ENCODE data around the gene FIGNL2. TPM values are rescaled to one million over a fixed set of nuclear protein-coding genes. Genes with fewer than 3 reads are reported as not detected.

The FIGNL2 gene
- total and polyA plus RNA-seq, 5 donors from 2014 or later = 0.06 to 0.27 (median 0.10) TPM; not detected in 2

GRCh38 chr12:51779876-51780275 lies 68.6 kb downstream of the FIGNL2 start:
- Mint-ChIP-seq H3K27ac (no peak overlapping the region), H3K4me3 (no peak overlapping the region)

DNA sequence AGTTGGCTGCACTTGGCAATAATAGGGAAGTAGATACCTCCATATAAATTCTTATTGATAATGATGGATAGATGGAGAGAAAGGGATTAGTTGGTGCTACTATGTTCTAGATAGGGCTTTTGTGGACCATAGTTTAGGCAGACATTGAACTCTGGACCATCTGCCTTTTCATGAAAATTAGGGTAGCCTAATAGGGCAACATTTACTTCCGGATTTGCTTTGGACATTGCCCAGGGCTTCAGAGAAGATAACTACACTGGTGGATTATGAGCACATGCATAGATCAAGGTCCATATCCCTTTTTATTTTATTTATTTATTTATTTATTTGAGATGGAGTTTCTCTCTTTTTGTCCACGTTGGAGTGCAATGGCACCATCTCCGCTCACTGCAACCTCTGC lies 70.5 kb downstream of the FIGNL2 start:
- Histone ChIP-seq H3K27me3 (ENCODE audit: control insufficient read depth, insufficient read depth, low read length) (no peaks in the 10 kb centered on the region), H3K4me3 (ENCODE audit: low read depth, low read length) (no peak overlapping the region), H3K4me1 (ENCODE audit: control insufficient read depth, insufficient read depth, low read length, poor library complexity, severe bottlenecking) (no peaks in the 10 kb centered on the region), H3K27ac (ENCODE audit: insufficient read depth, low read length, poor library complexity, severe bottlenecking) (no peak overlapping the region), H3K9me3 (ENCODE audit: control insufficient read depth in 2 of 2, low read length in 2 of 2) (no peaks in the 10 kb centered on the region), H3K36me3 (ENCODE audit: control insufficient read depth, insufficient read depth, low read length) (no peaks in the 10 kb centered on the region)
- Mint-ChIP-seq H3K27ac (no peak overlapping the region), H3K4me1 (no peaks in the 10 kb centered on the region), H3K9me3 (no peaks in the 10 kb centered on the region), H3K27me3 (peaks cover 20% of the 10 kb centered on the region), H3K36me3 (no peaks in the 10 kb centered on the region), H3K4me3 (no peak overlapping the region)
- DNase-seq (no peak), ATAC-seq (ENCODE audit: low read depth in 2 of 2) (no peak)

More at GRCh38 chr12:51779876-51780275, 68.6 kb downstream of the FIGNL2 start:
- Histone ChIP-seq H3K27me3 (ENCODE audit: control insufficient read depth, insufficient read depth, low read length) (no peaks in the 10 kb centered on the region), H3K36me3 (ENCODE audit: control insufficient read depth, insufficient read depth, low read length) (no peaks in the 10 kb centered on the region), H3K4me3 (ENCODE audit: low read depth, low read length) (no peak overlapping the region), H3K27ac (ENCODE audit: insufficient read depth, low read length, poor library complexity, severe bottlenecking) (no peak overlapping the region), H3K9me3 (ENCODE audit: control insufficient read depth in 2 of 2, low read length in 2 of 2) (no peaks in the 10 kb centered on the region), H3K4me1 (ENCODE audit: control insufficient read depth, insufficient read depth, low read length, poor library complexity, severe bottlenecking) (no peaks in the 10 kb centered on the region)
- H3K27me3 Mint-ChIP-seq = peaks cover 20% of the 10 kb centered on the region
- H3K9me3 Mint-ChIP-seq = no peaks in the 10 kb centered on the region
- ATAC-seq (ENCODE audit: low read depth in 2 of 2) = no peak
- no peaks in the 10 kb centered on the region for H3K36me3 Mint-ChIP-seq
- no peak for DNase-seq
- no peaks in the 10 kb centered on the region for H3K4me1 Mint-ChIP-seq

- H3K27me3 ChIP-seq (ENCODE audit: control insufficient read depth, insufficient read depth, low read length) = no peaks in the 10 kb centered on the region
- Mint-ChIP-seq H3K9me3 (no peaks in the 10 kb centered on the region), H3K27ac (no peak overlapping the region), H3K27me3 (peaks cover 15% of the 10 kb centered on the region), H3K36me3 (no peaks in the 10 kb centered on the region), H3K4me3 (no peak overlapping the region), H3K4me1 (no peaks in the 10 kb centered on the region)
- no peaks in the 10 kb centered on the region for H3K9me3 ChIP-seq (ENCODE audit: control insufficient read depth in 2 of 2, low read length in 2 of 2)
- no peaks in the 10 kb centered on the region for H3K36me3 ChIP-seq (ENCODE audit: control insufficient read depth, insufficient read depth, low read length)
- no peak overlapping the region for H3K27ac ChIP-seq (ENCODE audit: insufficient read depth, low read length, poor library complexity, severe bottlenecking)
- ATAC-seq (ENCODE audit: low read depth in 2 of 2) = no peak
- H3K4me1 ChIP-seq (ENCODE audit: control insufficient read depth, insufficient read depth, low read length, poor library complexity, severe bottlenecking) = no peaks in the 10 kb centered on the region
- no peak overlapping the region for H3K4me3 ChIP-seq (ENCODE audit: low read depth, low read length)
- no peak for DNase-seq
Observed at GRCh38 chr12:51777457-51777856, 71.1 kb downstream of the FIGNL2 start.

DNA sequence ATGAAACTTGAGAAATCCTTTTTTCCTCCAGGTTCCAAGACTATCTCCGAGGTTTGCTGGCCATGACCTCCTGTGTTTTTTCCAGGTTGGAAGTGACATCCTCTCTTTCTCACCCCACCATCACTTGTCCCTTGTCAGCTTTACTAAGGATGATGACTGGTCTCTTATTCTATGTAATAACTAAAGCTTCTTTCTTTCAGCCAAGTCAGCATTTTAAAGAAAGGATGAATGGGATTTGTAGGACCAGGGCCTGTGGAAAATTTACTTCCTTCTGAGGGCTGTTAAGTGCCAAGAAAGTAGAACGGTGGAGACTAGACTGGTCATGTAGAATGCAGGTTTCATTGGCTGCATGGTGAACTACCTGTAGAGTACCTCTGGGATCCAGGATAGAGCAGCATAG lies 73.6 kb downstream of the FIGNL2 start:
- H3K27ac Mint-ChIP-seq = no peak overlapping the region
- no peaks in the 10 kb centered on the region for H3K36me3 ChIP-seq (ENCODE audit: control insufficient read depth, insufficient read depth, low read length)
- no peaks in the 10 kb centered on the region for H3K36me3 Mint-ChIP-seq
- H3K27ac ChIP-seq (ENCODE audit: insufficient read depth, low read length, poor library complexity, severe bottlenecking) = no peak overlapping the region
- ATAC-seq (ENCODE audit: low read depth in 2 of 2) = no peak
- H3K9me3 ChIP-seq (ENCODE audit: control insufficient read depth in 2 of 2, low read length in 2 of 2) = no peaks in the 10 kb centered on the region
- no peaks in the 10 kb centered on the region for H3K9me3 Mint-ChIP-seq
- H3K4me1 Mint-ChIP-seq = no peaks in the 10 kb centered on the region
- H3K4me1 ChIP-seq (ENCODE audit: control insufficient read depth, insufficient read depth, low read length, poor library complexity, severe bottlenecking) = no peaks in the 10 kb centered on the region
- H3K4me3 Mint-ChIP-seq = no peak overlapping the region
- H3K4me3 ChIP-seq (ENCODE audit: low read depth, low read length) = no peak overlapping the region
- DNase-seq = no peak
- H3K27me3 Mint-ChIP-seq = peaks cover 6% of the 10 kb centered on the region
- H3K27me3 ChIP-seq (ENCODE audit: control insufficient read depth, insufficient read depth, low read length) = no peaks in the 10 kb centered on the region

- Histone ChIP-seq H3K27ac (ENCODE audit: insufficient read depth, low read length, poor library complexity, severe bottlenecking) (no peak overlapping the region), H3K36me3 (ENCODE audit: control insufficient read depth, insufficient read depth, low read length) (no peaks in the 10 kb centered on the region), H3K4me3 (ENCODE audit: low read depth, low read length) (no peak overlapping the region), H3K4me1 (ENCODE audit: control insufficient read depth, insufficient read depth, low read length, poor library complexity, severe bottlenecking) (no peaks in the 10 kb centered on the region), H3K27me3 (ENCODE audit: control insufficient read depth, insufficient read depth, low read length) (no peaks in the 10 kb centered on the region), H3K9me3 (ENCODE audit: control insufficient read depth in 2 of 2, low read length in 2 of 2) (no peaks in the 10 kb centered on the region)
- H3K36me3 Mint-ChIP-seq = no peaks in the 10 kb centered on the region
- no peaks in the 10 kb centered on the region for H3K4me1 Mint-ChIP-seq
- H3K9me3 Mint-ChIP-seq = no peaks in the 10 kb centered on the region
- no peak overlapping the region for H3K4me3 Mint-ChIP-seq
- H3K27me3 Mint-ChIP-seq = peaks cover 6% of the 10 kb centered on the region
- no peak for DNase-seq
- H3K27ac Mint-ChIP-seq = no peak overlapping the region
- ATAC-seq (ENCODE audit: low read depth in 2 of 2) = no peak
Observed at GRCh38 chr12:51773145-51773869, 75.2 kb downstream of the FIGNL2 start.

DNA sequence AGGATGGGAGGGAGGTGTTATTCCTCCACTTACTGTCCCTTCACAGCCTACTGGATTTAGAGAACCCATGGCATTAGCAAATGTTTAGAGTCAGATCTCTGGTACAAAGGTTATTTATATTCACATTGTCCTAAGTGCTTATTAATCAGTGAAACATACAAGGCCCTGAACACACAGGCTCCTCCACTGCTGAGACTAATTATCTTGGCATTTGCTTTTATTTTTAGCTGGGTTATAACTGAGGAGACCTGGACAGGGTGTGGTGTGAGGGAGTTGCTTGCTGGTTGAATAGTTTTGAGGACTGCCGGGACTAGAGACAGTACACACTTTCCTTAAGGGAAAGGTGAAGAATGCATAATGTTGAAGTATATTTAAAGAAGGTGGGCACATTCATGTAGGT lies 77.5 kb downstream of the FIGNL2 start:
- Mint-ChIP-seq H3K4me3 (no peak overlapping the region), H3K36me3 (no peaks in the 10 kb centered on the region), H3K9me3 (no peaks in the 10 kb centered on the region), H3K4me1 (no peaks in the 10 kb centered on the region), H3K27ac (peak overlapping the region in 1 of 3 donors; percentile 8), H3K27me3 (no peaks in the 10 kb centered on the region)
- Histone ChIP-seq H3K27ac (ENCODE audit: insufficient read depth, low read length, poor library complexity, severe bottlenecking) (no peak overlapping the region), H3K9me3 (ENCODE audit: control insufficient read depth in 2 of 2, low read length in 2 of 2) (no peaks in the 10 kb centered on the region), H3K27me3 (ENCODE audit: control insufficient read depth, insufficient read depth, low read length) (no peaks in the 10 kb centered on the region), H3K4me3 (ENCODE audit: low read depth, low read length) (no peak overlapping the region), H3K4me1 (ENCODE audit: control insufficient read depth, insufficient read depth, low read length, poor library complexity, severe bottlenecking) (no peaks in the 10 kb centered on the region), H3K36me3 (ENCODE audit: control insufficient read depth, insufficient read depth, low read length) (no peaks in the 10 kb centered on the region)
- DNase-seq (no peak), ATAC-seq (ENCODE audit: low read depth in 2 of 2) (no peak)

Other genes starting within 250 kb of the FIGNL2 start
- gene ANKRD33, start 39.4 kb upstream of the FIGNL2 start, total RNA-seq = not detected
- gene ANKRD33, start 39.4 kb upstream of the FIGNL2 start, polyA plus RNA-seq = not detected
- not detected for gene ACVRL1, start 58.8 kb upstream of the FIGNL2 start, total RNA-seq
- gene ACVRL1, start 58.8 kb upstream of the FIGNL2 start, polyA plus RNA-seq = not detected
- gene ACVR1B, start 103.0 kb upstream of the FIGNL2 start, total RNA-seq = 6.5 TPM
- gene ACVR1B, start 103.0 kb upstream of the FIGNL2 start, polyA plus RNA-seq = 1 to 10 TPM in 3 of 4 donors, under 1 TPM in 1; 0.47 to 2.3 (median 1.2) TPM
- gene TAMALIN, start 158.2 kb upstream of the FIGNL2 start, total RNA-seq = 253 TPM
- gene TAMALIN, start 158.2 kb upstream of the FIGNL2 start, polyA plus RNA-seq = 1 to 10 TPM in 2 of 4 donors, under 1 TPM in 2; 0.37 to 4.3 (median 0.91) TPM
- gene NR4A1, start 202.7 kb upstream of the FIGNL2 start, total RNA-seq = 143 TPM
- under 1 TPM; 0.22 to 0.54 (median 0.47) TPM for gene NR4A1, start 202.7 kb upstream of the FIGNL2 start, polyA plus RNA-seq
- 33.5 TPM for gene ATG101, start 221.3 kb upstream of the FIGNL2 start, total RNA-seq
- gene ATG101, start 221.3 kb upstream of the FIGNL2 start, polyA plus RNA-seq = 10 to 100 TPM; 30.1 to 38.2 (median 34.8) TPM
- gene SMIM41, start 231.0 kb upstream of the FIGNL2 start, total RNA-seq = 0.54 TPM
- not detected for gene SMIM41, start 231.0 kb upstream of the FIGNL2 start, polyA plus RNA-seq

All from CD4-positive, CD25-positive, alpha-beta regulatory T cell (primary cell).